Fibroblast of villous mesenchyme (primary cell): ENCODE measurements around the gene CEP112. TPM values are rescaled to one million over a fixed set of nuclear protein-coding genes. Genes with fewer than 3 reads are reported as not detected.
"Not testable (repeated sequence)": the region's sequence is repeated elsewhere in the genome, so short reads cannot be mapped to it uniquely, and the experiment has no call there.

ENCODE experiments used
- DNase-seq: peaks from one replicate; pipeline ENCODE4 v3.0.0-alpha.2; 2010; ENCODE audit warnings: low read depth
- H3K4me3 ChIP-seq: 2 replicates; pipeline ENCODE4 v1.5.1; 2011; ENCODE audit warnings: low read depth, mild to moderate bottlenecking, low read length
- total RNA-seq: library from RNA; depleted of rRNA; stranded (reverse); fragments of >200 nt; gene quantifications from 2 replicates; pipeline ENCODE4 v1.2.3, GENCODE V29; 2012
- TF ChIP-seq, protein P1 (sequence below): IDR thresholded peaks from 2 replicates; pipeline ENCODE4 v1.5.1; 2012; ENCODE audit warnings: low read depth, mild to moderate bottlenecking, low read length; ENCODE audit not compliant: insufficient read depth

Gene CEP112
- total RNA-seq, 1 donor, result 10.8 TPM

DNA sequence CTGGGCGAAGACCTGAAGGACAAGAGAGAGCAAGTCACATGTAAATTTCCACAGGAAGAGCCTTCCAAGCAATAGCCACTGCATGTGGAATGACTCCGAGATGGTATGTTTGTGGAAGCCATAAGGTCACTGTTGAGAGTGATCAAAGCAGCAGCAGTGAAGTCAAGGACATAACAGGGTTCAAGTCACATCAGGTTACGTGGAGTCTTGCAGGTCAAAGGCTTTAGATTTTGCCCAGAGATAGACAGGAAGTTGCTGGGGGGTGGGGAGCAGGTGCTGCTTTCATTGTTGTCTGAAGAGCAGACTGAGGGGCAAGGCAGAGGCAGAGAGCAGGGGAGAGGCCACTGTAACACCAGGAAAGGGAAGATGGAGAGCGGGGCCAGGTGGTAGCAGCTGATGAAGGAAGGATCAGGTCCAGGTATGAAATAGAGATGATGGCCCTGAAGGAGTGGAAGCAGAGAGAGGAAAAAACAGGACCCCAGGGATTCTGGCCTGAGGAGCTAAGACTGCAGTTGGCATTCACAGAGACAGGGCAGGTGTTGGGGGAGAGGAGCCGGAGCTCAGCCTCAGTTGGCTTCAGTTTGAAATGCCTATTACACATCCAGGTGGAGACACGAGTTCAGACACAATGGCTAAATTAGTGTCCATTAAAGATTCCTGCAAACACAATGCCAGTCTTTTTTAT, 501.2 kb downstream of the CEP112 start:
- H3K4me3 ChIP-seq, result no peak overlapping the region
- no peak for DNase-seq
- TF ChIP-seq, protein P1, sequence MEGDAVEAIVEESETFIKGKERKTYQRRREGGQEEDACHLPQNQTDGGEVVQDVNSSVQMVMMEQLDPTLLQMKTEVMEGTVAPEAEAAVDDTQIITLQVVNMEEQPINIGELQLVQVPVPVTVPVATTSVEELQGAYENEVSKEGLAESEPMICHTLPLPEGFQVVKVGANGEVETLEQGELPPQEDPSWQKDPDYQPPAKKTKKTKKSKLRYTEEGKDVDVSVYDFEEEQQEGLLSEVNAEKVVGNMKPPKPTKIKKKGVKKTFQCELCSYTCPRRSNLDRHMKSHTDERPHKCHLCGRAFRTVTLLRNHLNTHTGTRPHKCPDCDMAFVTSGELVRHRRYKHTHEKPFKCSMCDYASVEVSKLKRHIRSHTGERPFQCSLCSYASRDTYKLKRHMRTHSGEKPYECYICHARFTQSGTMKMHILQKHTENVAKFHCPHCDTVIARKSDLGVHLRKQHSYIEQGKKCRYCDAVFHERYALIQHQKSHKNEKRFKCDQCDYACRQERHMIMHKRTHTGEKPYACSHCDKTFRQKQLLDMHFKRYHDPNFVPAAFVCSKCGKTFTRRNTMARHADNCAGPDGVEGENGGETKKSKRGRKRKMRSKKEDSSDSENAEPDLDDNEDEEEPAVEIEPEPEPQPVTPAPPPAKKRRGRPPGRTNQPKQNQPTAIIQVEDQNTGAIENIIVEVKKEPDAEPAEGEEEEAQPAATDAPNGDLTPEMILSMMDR, result no peak

DNA sequence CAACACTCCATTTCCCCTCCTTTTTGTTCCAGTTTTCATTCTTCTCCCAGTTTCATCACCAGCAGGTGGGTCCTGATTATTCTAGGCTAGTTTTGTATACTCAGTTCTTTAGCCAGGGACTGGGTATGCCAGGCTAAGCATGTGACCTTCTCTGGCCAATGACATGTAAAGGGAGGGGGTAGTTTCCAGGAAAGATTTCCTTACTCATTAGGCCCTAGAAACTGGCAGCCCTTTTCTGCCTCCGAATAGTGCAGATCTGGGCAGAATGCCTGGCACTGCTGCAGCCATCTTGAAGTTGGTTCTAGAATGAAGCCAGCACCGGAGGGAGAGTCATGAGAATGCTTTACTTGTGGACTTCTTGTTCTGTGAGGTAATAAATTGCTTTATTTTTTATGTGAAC, 503.6 kb downstream of the CEP112 start:
- no peak for DNase-seq
- no peak overlapping the region for H3K4me3 ChIP-seq
- TF ChIP-seq, protein P1, result no peak

DNA sequence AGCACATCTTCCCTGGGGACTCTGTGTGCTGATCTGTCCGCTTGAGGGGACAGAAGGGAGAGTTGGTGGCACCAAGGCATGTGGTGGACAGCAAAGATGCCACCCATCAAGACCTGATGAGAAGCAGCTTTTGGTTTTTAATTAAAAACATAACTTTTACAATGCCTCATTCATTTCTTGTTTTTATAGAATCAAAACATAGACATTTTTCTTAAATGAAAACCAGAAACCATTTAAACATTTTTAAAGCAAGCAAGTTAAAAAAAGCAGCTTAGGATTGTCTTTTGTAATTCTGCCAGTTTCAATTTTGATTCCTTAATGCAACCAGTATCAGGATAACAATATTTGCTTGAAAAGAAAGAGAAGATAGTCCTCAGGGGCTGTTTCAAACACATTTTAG, 506.8 kb downstream of the CEP112 start:
- no peak for DNase-seq
- H3K4me3 ChIP-seq, result no peak overlapping the region
- TF ChIP-seq, protein P1, result no peak

DNA sequence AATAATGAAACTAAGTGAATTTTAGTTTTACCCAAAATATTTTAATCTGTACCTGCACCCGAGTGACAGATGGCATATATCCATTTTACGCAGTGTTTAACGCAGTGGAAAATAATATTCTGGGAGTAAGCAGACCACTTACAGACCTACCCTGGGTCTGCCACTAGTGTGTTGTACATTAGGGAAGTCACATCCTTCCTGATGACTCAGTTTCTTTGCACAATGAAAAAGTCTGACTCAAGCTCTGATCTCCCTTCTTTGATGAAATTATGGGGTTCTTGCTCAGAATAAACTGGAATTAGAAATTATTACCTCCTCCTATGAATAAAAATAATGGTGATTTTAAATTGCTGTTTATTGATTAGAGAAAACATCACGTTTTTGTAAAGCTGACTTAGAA, 507.3 kb downstream of the CEP112 start:
- TF ChIP-seq, protein P1, result no peak
- H3K4me3 ChIP-seq, result no peak overlapping the region
- DNase-seq, result no peak

DNA sequence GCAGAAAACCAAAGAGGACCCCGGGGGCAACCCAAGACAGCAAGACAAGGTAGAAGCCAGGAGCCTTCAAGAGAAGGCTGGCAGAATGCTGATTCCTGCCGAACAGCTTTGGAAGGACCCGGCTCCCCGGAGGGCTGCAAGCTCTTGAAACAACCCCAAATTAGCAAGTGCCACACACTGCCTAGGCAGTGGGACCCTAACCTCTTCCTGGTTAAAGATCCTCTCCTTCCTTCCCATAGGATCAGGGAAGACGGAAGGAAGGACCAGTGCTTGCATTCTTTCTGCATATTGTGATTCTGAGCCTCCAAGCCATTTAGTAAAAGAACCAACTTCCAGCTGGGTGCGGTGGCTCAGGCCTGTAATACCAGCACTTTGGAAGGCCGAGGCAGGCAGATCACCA, 508.5 kb downstream of the CEP112 start:
- H3K4me3 ChIP-seq, result no peak overlapping the region
- no peak for DNase-seq
- TF ChIP-seq, protein P1, result no peak

DNA sequence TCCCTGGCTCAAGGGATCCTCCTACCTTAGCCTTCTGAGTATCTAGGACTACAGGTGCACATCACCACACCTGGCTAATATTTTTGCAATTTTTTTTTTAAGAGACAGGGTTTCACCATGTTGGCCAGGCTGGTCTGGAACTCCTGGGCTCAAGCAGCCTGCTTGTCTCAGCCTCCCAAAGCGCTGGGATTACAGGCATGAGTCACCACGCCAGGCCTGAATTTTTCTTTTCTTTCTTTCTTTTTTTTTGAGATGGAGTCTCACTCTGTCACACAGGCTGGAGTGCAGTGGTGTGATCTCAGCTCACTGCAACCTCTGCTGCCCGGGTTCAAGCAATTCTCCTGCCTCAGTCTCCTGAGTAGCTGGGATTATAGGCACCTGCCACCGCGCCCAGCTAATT, 510.2 kb downstream of the CEP112 start:
- H3K4me3 ChIP-seq, result not testable (repeated sequence)
- peak; percentile 37 for DNase-seq

DNA sequence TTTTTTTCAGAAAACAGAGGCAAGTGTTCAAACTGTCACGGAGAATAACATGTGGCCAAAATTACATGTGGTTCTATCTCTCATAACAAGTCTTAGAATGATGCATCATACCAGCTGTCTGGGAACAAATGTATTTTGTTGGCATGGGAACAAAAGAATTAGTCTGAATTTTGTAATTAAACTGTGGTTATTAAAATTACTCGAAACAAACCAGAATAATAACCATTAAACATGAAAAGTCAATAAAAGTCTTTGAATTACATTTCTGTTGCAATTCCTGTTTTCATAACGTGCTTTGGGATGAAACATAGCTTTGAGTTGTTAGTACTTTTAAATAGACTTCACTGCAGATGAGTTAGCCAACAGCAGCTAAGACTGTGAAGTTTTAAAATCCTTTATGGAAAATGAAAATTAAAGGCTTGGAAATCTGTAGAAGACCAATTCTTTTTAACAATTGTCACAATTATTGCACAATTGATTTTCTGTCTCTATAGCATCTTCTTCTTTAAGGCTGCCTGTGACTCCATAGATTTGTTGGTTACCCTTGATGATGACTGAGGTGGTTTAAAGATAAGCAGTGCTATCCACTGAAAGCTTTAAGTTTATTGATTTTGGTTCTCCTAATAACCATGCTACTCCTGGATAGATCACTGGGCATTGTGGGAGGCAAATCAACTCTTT, 512.6 kb downstream of the CEP112 start:
- H3K4me3 ChIP-seq, result no peak overlapping the region
- DNase-seq, result peak; percentile 18
- TF ChIP-seq, protein P1, result no peak
